MV-4-11 (cell line): ENCODE measurements around the gene SYPL1.

Source experiments
- DNase-seq: peaks from one replicate; lab custom pipeline; 2025; lab: John Stamatoyannopoulos, UW

SYPL1 gene

DNA sequence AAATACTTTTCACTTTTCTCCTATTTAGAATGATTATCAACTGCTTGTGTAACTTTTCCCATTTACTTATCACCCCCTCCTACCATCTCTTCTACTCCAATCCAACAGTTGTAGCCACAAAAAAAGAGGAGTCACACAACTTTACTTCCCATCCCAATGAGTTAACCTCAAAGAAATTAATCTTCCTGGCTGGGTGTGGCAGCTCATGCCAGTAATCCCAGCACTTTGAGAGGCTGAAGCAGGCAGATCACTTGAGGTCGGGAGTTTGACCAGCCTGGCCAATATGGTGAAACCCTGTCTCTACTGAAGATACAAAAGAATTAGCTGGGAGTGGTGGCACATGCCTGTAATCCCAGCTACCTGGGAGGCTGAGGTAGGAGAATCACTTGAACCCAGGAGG lies 19.9 kb downstream of the SYPL1 start:
- DNase-seq = no peak

- peak; percentile 72 for DNase-seq
Observed at GRCh38 chr7:106089647-106090046, 22.5 kb downstream of the SYPL1 start.

GRCh38 chr7:106088014-106088413 lies 24.1 kb downstream of the SYPL1 start:
- DNase-seq = no peak

- DNase-seq = no peak
Observed at GRCh38 chr7:106086062-106086461, 26.1 kb downstream of the SYPL1 start.

DNA sequence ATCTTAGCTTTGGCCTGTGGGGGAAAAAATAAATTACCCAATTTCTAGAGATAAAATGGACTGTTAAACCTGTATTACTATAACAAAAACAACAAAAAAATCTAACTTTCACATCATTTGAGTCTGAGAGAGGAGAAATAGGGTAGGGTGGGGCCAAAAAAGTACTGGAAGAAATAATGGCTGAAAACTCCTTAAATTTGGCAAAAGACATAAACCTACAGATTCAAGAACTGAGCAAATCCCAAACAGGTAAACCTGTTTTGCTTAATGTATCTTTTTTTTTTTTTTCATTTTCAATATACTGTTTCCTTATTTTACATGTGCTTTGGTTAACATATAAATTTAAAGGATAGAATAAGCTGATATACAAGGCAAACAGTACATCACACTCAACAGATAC lies 27.1 kb downstream of the SYPL1 start:
- no peak for DNase-seq

DNA sequence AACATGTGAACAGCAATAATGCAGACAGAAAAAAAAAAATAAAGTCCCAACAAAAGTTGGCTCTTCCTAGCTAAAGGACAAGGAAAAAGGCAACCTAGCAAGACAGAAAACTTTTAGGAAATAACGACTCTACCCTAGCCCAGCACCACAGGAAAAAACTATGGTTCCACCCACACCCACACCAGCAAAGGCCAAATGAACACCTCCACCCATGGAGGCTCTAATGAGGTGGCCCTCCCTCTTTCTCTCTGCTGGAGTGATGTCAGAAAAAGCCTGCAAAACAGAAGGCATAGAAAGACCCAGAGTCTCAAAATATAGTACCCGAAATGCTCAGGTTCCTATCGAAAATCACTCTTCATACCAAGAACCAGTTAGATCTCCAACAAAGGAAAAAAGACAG lies 28.4 kb downstream of the SYPL1 start:
- no peak for DNase-seq

GRCh38 chr7:106082087-106082854 lies 29.8 kb downstream of the SYPL1 start:
- DNase-seq = no peak

GRCh38 chr7:106080300-106080987 lies 31.7 kb downstream of the SYPL1 start:
- no peak for DNase-seq

GRCh38 chr7:106076537-106076936 lies 35.6 kb downstream of the SYPL1 start:
- DNase-seq = no peak

DNA sequence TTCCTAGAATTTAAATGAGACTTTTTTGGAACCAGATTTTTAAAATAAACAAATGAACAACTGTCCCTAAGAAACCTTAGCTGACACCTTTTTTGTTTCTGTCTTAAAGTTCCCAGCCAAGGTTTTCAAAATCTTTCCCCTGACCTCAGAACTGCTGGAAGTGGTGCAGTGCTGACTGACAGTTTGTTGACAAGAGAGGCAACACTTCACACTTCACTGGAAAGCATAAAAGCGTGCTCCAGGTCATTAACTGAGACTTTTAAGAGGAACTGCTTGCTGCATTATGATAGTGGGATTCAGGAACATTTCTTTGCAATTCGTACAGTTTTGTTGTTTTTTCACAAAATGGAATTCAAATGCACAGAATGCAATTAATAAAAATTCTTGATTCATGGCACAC lies 36.2 kb downstream of the SYPL1 start:
- DNase-seq = no peak

- no peak for DNase-seq
Observed at GRCh38 chr7:106074257-106074656, 37.9 kb downstream of the SYPL1 start.

GRCh38 chr7:106073701-106074100 lies 38.4 kb downstream of the SYPL1 start:
- no peak for DNase-seq

- no peak for DNase-seq
Observed at GRCh38 chr7:106072715-106073091, 39.4 kb downstream of the SYPL1 start.

DNA sequence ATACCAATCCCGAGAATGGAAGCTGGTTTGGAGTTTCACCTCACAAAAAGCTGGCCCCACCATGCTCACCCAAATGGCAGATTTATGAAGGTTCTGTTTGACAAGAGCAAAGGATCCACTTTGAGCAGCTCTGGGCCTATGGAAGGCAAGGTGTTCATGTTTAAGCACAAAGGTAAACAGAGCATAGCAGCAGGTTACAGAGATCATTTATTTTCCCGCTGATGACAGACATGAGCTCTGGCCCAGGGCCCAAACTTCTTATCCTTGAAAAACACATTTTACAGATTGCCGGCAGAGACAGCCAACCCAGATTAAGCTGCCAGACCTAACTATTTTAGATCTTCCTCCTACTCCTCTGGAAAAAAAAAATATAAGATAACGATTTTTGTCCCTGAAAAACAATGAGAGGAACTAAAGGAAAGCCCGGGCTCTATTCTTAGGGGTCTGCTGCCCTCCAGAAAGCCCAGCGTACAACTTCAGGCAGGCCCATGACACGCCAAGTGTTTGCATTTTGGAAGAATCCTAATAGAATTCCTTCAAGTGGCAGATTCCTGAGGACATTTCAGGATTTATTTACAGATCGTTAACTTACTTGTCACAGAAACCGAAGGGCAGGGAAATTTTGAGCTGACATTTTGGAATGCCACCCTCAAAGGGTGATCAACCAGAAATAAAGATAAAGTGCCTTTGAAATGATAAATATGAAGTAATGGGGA lies 40.0 kb downstream of the SYPL1 start:
- no peak for DNase-seq

GRCh38 chr7:106071356-106071998 lies 40.6 kb downstream of the SYPL1 start:
- peak; percentile 96 for DNase-seq

- DNase-seq = no peak
Observed at GRCh38 chr7:106070567-106071254, 41.4 kb downstream of the SYPL1 start.

- no peak for DNase-seq
Observed at GRCh38 chr7:106070201-106070551, 41.9 kb downstream of the SYPL1 start.

- no peak for DNase-seq
Observed at GRCh38 chr7:106069471-106070200, 42.5 kb downstream of the SYPL1 start.

DNA sequence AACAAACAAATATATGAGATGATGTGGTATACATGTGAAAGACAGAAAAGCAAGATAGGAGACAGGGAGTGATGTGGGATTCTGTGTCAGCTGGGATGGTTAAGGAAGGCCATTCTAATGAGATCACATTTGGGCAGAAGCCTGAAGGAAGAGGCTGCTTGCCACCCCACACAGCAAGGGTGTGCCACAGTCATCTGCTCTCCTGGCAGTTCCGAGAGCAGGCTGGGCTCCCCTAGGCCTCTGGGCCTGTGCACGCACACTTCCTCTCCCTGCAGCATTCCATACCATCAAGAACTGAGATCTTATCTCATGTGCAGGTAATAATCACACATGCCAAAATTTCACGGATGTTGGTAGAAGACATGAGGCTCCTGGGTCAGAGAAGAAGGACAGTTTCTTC lies 43.1 kb downstream of the SYPL1 start:
- DNase-seq = no peak

DNA sequence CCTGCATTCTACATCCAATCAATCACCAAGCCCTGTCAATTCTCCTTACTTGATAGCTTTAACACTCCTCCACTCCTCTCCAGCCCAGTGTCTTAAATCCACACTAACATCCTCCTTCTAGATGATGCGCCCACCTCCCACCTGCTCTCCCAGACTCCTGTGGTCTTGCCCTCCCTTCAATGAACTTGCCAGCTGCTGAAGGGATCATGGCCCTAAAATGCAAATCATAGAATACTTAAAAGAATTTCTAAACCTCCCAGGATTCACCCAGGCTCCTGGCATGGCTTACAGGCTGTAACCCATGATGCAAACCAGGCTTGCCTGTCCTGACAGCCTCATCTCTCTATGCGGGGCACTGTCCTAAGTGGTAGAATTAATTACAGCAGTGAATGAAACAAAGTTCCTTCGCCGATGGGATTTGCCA lies 43.6 kb downstream of the SYPL1 start:
- no peak for DNase-seq

DNA sequence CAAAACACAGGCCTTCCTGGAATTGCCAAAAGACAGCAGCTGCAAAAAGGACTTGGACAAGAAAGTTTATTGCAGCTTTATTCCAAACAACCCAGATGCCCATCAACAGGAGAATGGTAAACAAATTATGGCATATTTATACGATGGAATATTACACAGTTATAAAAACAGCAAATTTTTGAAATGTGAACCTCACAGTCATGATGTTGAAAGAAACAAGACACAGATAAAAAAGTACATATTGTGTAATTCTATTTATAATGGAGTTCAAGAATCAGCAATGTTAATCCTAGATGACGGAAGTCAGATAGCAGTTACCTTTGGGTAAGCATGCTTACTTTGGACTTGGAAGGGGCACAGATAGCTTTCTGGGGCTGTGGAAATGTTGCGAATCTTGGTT lies 44.4 kb downstream of the SYPL1 start:
- no peak for DNase-seq
